HG03108 (cell line): ENCODE data around the gene SDK1.

Experiments used
- ATAC-seq: cut with Tn5 transposase; IDR thresholded peaks from one replicate; pipeline ENCODE4 v1.9.1; 2021; ENCODE audit warnings: moderate library complexity; ENCODE audit not compliant: unreplicated experiment

Gene SDK1

GRCh38 chr7:3518546-3518945 lies 217.5 kb downstream of the SDK1 start:
- ATAC-seq, result no peak

- no peak for ATAC-seq
These were observed 219.2 kb downstream of the SDK1 start for GRCh38 chr7:3520206-3520605.

GRCh38 chr7:3527496-3528124 lies 226.6 kb downstream of the SDK1 start:
- ATAC-seq, result no peak

- no peak for ATAC-seq
These were observed 232.0 kb downstream of the SDK1 start for GRCh38 chr7:3533040-3533439.

- no peak for ATAC-seq
These were observed 236.3 kb downstream of the SDK1 start for GRCh38 chr7:3537210-3537875.

- ATAC-seq, result no peak
These were observed 237.0 kb downstream of the SDK1 start for GRCh38 chr7:3538041-3538440.

GRCh38 chr7:3540456-3541220 lies 239.6 kb downstream of the SDK1 start:
- ATAC-seq, result no peak

GRCh38 chr7:3544202-3544601 lies 243.2 kb downstream of the SDK1 start:
- no peak for ATAC-seq

- no peak for ATAC-seq
These were observed 247.8 kb downstream of the SDK1 start for GRCh38 chr7:3548815-3549214.

- no peak for ATAC-seq
These were observed 248.5 kb downstream of the SDK1 start for GRCh38 chr7:3549601-3550000.

GRCh38 chr7:3551536-3551935 lies 250.5 kb downstream of the SDK1 start:
- ATAC-seq, result no peak

- no peak for ATAC-seq
These were observed 251.4 kb downstream of the SDK1 start for GRCh38 chr7:3552499-3552898.

- ATAC-seq, result no peak
These were observed 257.3 kb downstream of the SDK1 start for GRCh38 chr7:3558400-3558799.

GRCh38 chr7:3559278-3559677 lies 258.2 kb downstream of the SDK1 start:
- ATAC-seq, result no peak

- no peak for ATAC-seq
These were observed 259.4 kb downstream of the SDK1 start for GRCh38 chr7:3560495-3560894.

GRCh38 chr7:3561932-3562331 lies 260.9 kb downstream of the SDK1 start:
- no peak for ATAC-seq

- no peak for ATAC-seq
These were observed 263.2 kb downstream of the SDK1 start for GRCh38 chr7:3564231-3564630.

- ATAC-seq, result no peak
These were observed 267.5 kb downstream of the SDK1 start for GRCh38 chr7:3568516-3568915.

- ATAC-seq, result no peak
These were observed 268.6 kb downstream of the SDK1 start for GRCh38 chr7:3569643-3570042.

GRCh38 chr7:3573151-3573550 lies 272.1 kb downstream of the SDK1 start:
- ATAC-seq, result no peak

- ATAC-seq, result no peak
These were observed 273.3 kb downstream of the SDK1 start for GRCh38 chr7:3574386-3574785.
